Measurements from ENCODE around the gene MYH11.

MYH11 gene

GRCh38 chr16:15888072-15888976 is 31.5 kb upstream of the MYH11 start, which contains the start of gene CEP20:
Gene CEP20 (minus strand): TSS chr16:15888603. CDS start chr16:15888585, 18 bp downstream.
- no peaks in the 10 kb centered on the region for H3K27me3 ChIP-seq (ENCODE audit: insufficient read depth, low read length)
- H3K4me3 ChIP-seq (ENCODE audit: low read length) = peak within 1 kb of the TSS; percentile 100
- H3K36me3 ChIP-seq (ENCODE audit: insufficient read depth, low read depth, low read length) = peaks cover 6% of the 10 kb centered on the region
- H3K4me1 ChIP-seq (ENCODE audit: insufficient read depth, low read length) = 0 out of 2 replicates have a peak, but pooled peaks cover 5% of the 10 kb centered on the region
- H3K27ac ChIP-seq (ENCODE audit: low read length) = peak within 1 kb of the TSS; percentile 94
- no peaks in the 10 kb centered on the region for H3K9me3 ChIP-seq (ENCODE audit: insufficient read depth, low read depth, low read length)
- H3K9ac ChIP-seq (ENCODE audit: low read depth, low read length) = peak within 1 kb of the TSS; percentile 99

GRCh38 chr16:15887283-15887682 is 30.5 kb upstream of the MYH11 start:
- Histone ChIP-seq H3K9ac (ENCODE audit: low read depth, low read length) (peak overlapping the region; percentile 99; the same call in 1 of the 2 replicates), H3K27ac (ENCODE audit: low read length) (no peak overlapping the region), H3K4me1 (ENCODE audit: insufficient read depth, low read length) (0 out of 2 replicates have a peak, but pooled peaks cover 5% of the 10 kb centered on the region), H3K9me3 (ENCODE audit: insufficient read depth, low read depth, low read length) (no peaks in the 10 kb centered on the region), H3K4me3 (ENCODE audit: low read length) (peak overlapping the region; percentile 100), H3K36me3 (ENCODE audit: insufficient read depth, low read depth, low read length) (peaks cover 17% of the 10 kb centered on the region), H3K27me3 (ENCODE audit: insufficient read depth, low read length) (no peaks in the 10 kb centered on the region)

DNA sequence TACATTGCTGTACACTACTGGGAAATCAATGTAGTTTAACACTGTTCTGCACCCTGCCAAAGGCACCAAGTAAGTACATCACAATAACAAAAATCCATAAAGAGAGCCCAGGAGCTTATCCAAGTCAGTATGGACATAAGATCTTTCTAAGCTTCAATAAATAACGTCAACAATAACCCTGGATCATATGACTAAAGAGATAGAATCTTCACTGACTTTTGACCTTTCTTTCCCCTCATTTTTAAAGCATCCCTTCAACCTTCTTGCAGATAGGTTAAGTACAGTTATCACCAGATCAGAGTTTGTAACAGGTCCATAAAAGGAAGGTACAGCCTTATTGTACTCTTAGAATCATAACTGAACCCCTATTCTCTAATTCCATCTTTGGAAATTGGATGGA is 29.2 kb upstream of the MYH11 start:
- Histone ChIP-seq H3K9ac (ENCODE audit: low read depth, low read length) (no peak overlapping the region), H3K4me3 (ENCODE audit: low read length) (no peak overlapping the region)

DNA sequence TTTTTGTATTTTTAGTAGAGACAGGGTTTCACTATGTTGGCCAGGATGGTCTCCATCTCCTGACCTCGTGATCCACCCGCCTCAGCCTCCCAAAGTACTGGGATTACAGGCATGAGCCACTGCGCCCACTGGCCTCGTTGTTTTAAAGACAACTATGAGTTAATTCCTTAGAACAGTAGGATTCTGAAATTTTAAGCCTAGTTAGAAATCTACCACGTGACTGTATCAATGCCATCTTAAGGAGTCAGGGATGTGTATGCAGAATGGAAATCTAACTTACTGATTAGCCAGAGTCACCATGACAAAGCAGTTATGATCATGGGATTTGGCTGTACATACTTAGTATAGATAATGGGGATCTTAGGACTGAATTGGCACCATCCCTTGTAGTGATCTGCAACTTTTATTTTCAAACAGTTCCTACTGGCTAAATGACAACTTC is 28.8 kb upstream of the MYH11 start:
- Histone ChIP-seq H3K27ac (ENCODE audit: low read length) (no peak overlapping the region), H3K36me3 (ENCODE audit: insufficient read depth, low read depth, low read length) (peaks cover 33% of the 10 kb centered on the region), H3K9ac (ENCODE audit: low read depth, low read length) (no peak overlapping the region)

More for the DNA sequence above, 29.2 kb upstream of the MYH11 start:
- peaks cover 29% of the 10 kb centered on the region for H3K36me3 ChIP-seq (ENCODE audit: insufficient read depth, low read depth, low read length)
- 0 out of 2 replicates have a peak, but pooled peaks cover 5% of the 10 kb centered on the region for H3K4me1 ChIP-seq (ENCODE audit: insufficient read depth, low read length)
- H3K27ac ChIP-seq (ENCODE audit: low read length) = no peak overlapping the region
- no peaks in the 10 kb centered on the region for H3K9me3 ChIP-seq (ENCODE audit: insufficient read depth, low read depth, low read length)
- no peaks in the 10 kb centered on the region for H3K27me3 ChIP-seq (ENCODE audit: insufficient read depth, low read length)

DNA sequence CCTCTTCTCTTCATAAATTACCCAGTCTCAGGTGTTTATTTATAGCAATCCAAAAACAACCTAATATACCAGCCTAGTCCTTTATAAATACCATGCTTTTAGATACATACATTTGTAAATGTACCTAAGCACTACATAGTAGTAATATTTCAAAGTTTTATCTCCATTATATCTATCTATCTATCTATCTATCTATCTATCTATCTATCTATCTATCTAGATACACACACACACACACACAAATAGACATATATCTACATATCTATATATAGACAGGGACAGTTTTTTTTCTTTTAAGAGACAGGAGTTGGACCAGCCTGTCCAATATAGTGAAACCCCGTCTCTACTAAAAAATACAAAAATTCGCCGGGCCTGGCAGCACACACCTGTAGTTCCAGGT is 25.7 kb upstream of the MYH11 start:
- peaks cover 53% of the 10 kb centered on the region for H3K36me3 ChIP-seq (ENCODE audit: insufficient read depth, low read depth, low read length)
- no peaks in the 10 kb centered on the region for H3K9me3 ChIP-seq (ENCODE audit: insufficient read depth, low read depth, low read length)
- no peak overlapping the region for H3K4me3 ChIP-seq (ENCODE audit: low read length)
- H3K27ac ChIP-seq (ENCODE audit: low read length) = no peak overlapping the region
- H3K27me3 ChIP-seq (ENCODE audit: insufficient read depth, low read length) = no peaks in the 10 kb centered on the region
- H3K4me1 ChIP-seq (ENCODE audit: insufficient read depth, low read length) = no peaks in the 10 kb centered on the region
- no peak overlapping the region for H3K9ac ChIP-seq (ENCODE audit: low read depth, low read length)

More for the DNA sequence above, 28.8 kb upstream of the MYH11 start:
- Histone ChIP-seq H3K4me3 (ENCODE audit: low read length) (no peak overlapping the region), H3K27me3 (ENCODE audit: insufficient read depth, low read length) (no peaks in the 10 kb centered on the region), H3K9me3 (ENCODE audit: insufficient read depth, low read depth, low read length) (no peaks in the 10 kb centered on the region), H3K4me1 (ENCODE audit: insufficient read depth, low read length) (0 out of 2 replicates have a peak, but pooled peaks cover 5% of the 10 kb centered on the region)

DNA sequence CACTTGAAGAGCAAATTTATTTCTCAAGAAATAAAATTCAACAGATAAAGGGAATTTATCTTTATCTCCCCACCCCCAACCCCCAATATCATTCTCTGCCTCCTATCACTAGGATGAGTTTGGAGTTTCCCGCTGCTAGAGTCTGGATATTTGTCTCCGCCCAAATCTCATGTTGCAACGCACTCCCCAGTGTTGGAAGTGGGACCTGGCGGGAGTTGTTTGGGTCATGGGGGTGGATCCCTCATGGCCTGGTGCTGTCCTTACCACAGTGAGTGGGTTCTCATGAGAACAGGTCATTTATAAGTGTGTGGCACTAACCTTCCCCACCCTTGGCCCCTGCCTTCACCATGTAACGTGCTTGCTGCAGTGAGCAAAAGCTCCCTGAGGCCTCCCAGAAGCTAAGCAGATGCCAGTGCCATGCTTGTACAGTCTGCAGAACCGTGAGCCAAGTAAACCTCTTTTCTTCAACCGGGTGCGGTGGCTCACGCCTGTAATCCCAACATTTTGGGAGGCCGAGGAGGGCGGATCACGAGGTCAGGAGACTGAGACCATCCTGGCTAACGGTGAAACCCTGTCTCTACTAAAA is 25.1 kb upstream of the MYH11 start:
- no peaks in the 10 kb centered on the region for H3K27me3 ChIP-seq (ENCODE audit: insufficient read depth, low read length)
- no peaks in the 10 kb centered on the region for H3K9me3 ChIP-seq (ENCODE audit: insufficient read depth, low read depth, low read length)
- no peak overlapping the region for H3K27ac ChIP-seq (ENCODE audit: low read length)
- H3K4me3 ChIP-seq (ENCODE audit: low read length) = no peak overlapping the region
- H3K36me3 ChIP-seq (ENCODE audit: insufficient read depth, low read depth, low read length) = peaks cover 58% of the 10 kb centered on the region
- no peaks in the 10 kb centered on the region for H3K4me1 ChIP-seq (ENCODE audit: insufficient read depth, low read length)
- no peak overlapping the region for H3K9ac ChIP-seq (ENCODE audit: low read depth, low read length)

GRCh38 chr16:15880434-15881308 is 23.8 kb upstream of the MYH11 start:
- Histone ChIP-seq H3K4me3 (ENCODE audit: low read length) (no peak overlapping the region), H3K9me3 (ENCODE audit: insufficient read depth, low read depth, low read length) (no peaks in the 10 kb centered on the region), H3K4me1 (ENCODE audit: insufficient read depth, low read length) (no peaks in the 10 kb centered on the region), H3K27me3 (ENCODE audit: insufficient read depth, low read length) (no peaks in the 10 kb centered on the region), H3K36me3 (ENCODE audit: insufficient read depth, low read depth, low read length) (peaks cover 61% of the 10 kb centered on the region), H3K9ac (ENCODE audit: low read depth, low read length) (no peak overlapping the region), H3K27ac (ENCODE audit: low read length) (no peak overlapping the region)

GRCh38 chr16:15879255-15879811 is 22.5 kb upstream of the MYH11 start:
- Histone ChIP-seq H3K27ac (ENCODE audit: low read length) (no peak overlapping the region), H3K4me1 (ENCODE audit: insufficient read depth, low read length) (no peaks in the 10 kb centered on the region), H3K36me3 (ENCODE audit: insufficient read depth, low read depth, low read length) (peaks cover 66% of the 10 kb centered on the region), H3K27me3 (ENCODE audit: insufficient read depth, low read length) (no peaks in the 10 kb centered on the region), H3K9me3 (ENCODE audit: insufficient read depth, low read depth, low read length) (no peaks in the 10 kb centered on the region), H3K4me3 (ENCODE audit: low read length) (no peak overlapping the region), H3K9ac (ENCODE audit: low read depth, low read length) (no peak overlapping the region)

DNA sequence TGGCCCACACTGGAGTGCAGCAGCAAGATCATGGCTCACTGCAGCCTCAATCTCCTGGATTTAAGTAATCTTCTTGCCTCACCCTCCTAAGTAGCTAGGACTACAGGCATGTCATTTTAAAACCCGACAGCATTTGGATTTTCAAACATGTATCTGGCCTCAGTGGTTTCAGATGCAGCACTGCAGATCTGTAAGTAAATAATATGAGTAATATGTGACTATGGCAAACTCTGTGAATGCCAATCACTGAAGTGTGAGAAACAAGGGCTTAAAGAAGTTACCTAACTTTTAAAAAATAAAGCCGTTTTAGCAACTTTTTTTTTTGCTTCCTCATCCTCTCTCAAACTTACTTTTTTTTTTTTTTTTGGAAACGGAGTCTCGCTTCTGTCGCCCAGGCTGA is 19.7 kb upstream of the MYH11 start:
- Histone ChIP-seq H3K4me1 (ENCODE audit: insufficient read depth, low read length) (no peaks in the 10 kb centered on the region), H3K27ac (ENCODE audit: low read length) (no peak overlapping the region), H3K36me3 (ENCODE audit: insufficient read depth, low read depth, low read length) (peaks cover 64% of the 10 kb centered on the region), H3K9me3 (ENCODE audit: insufficient read depth, low read depth, low read length) (no peaks in the 10 kb centered on the region), H3K9ac (ENCODE audit: low read depth, low read length) (no peak overlapping the region), H3K4me3 (ENCODE audit: low read length) (no peak overlapping the region), H3K27me3 (ENCODE audit: insufficient read depth, low read length) (no peaks in the 10 kb centered on the region)

DNA sequence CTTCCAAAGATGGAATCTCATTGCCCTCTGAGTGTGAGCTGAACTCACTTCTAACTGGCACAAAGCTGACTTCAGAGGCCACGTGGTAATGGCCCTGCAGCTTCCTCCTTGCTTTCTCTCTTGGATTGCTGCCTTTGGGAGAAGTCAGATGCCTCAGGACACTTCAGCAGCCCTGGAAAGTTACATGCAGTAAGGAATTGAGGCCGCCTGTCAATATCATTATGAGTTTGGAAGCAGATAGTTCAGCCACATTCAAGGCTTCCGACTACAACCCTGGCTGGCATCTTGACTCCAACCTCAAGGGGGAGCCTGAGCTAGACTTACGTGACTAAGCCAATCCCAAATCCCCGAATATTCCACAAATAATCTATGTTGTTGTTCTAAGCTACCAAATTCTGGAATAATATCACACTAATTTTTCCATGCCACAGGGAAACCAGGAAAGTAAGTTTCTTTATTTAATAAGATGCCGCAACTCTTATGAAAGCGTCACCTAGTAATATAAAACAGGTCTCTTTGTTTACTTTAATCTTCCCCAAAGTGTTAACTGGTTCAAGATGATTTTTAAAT is 18.0 kb upstream of the MYH11 start:
- Histone ChIP-seq H3K9me3 (ENCODE audit: insufficient read depth, low read depth, low read length) (no peaks in the 10 kb centered on the region), H3K9ac (ENCODE audit: low read depth, low read length) (no peak overlapping the region), H3K4me3 (ENCODE audit: low read length) (no peak overlapping the region), H3K4me1 (ENCODE audit: insufficient read depth, low read length) (no peaks in the 10 kb centered on the region), H3K36me3 (ENCODE audit: insufficient read depth, low read depth, low read length) (peaks cover 64% of the 10 kb centered on the region), H3K27ac (ENCODE audit: low read length) (no peak overlapping the region), H3K27me3 (ENCODE audit: insufficient read depth, low read length) (no peaks in the 10 kb centered on the region)

DNA sequence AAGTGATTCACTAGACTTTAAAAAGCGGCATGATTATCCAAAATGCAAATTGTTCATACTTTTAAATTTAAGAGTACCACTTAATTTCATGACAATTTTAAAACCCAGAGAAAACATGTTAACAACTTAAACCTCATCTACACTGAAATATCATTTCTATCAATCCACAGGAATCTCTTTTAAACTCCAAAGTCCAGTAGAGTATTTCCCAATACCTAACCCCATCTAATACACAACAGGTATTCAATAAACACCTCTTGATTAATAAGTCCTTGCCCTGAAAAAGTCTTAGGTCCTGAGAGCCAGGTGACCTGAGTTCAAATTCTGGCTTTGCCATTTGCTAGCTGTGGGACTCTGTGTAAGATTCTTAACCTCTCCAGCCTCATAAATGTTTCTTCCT is 16.9 kb upstream of the MYH11 start:
- no peaks in the 10 kb centered on the region for H3K27me3 ChIP-seq (ENCODE audit: insufficient read depth, low read length)
- no peak overlapping the region for H3K9ac ChIP-seq (ENCODE audit: low read depth, low read length)
- no peak overlapping the region for H3K4me3 ChIP-seq (ENCODE audit: low read length)
- peaks cover 65% of the 10 kb centered on the region for H3K36me3 ChIP-seq (ENCODE audit: insufficient read depth, low read depth, low read length)
- no peaks in the 10 kb centered on the region for H3K9me3 ChIP-seq (ENCODE audit: insufficient read depth, low read depth, low read length)
- H3K4me1 ChIP-seq (ENCODE audit: insufficient read depth, low read length) = no peaks in the 10 kb centered on the region
- H3K27ac ChIP-seq (ENCODE audit: low read length) = no peak overlapping the region

All from iPS-20b (cell line).